CD4-positive, alpha-beta T cell treated with Interleukin-17A for 4 hours (primary cell): ENCODE data around the gene CHMP1A.
A peak's percentile ranks its signal among the peaks of the same experiment; 100 is the strongest.

Experiments used
- DNase-seq: peaks from one replicate; pipeline ENCODE4 v3.0.0-alpha.2; 2020; ENCODE audit warnings: mixed read lengths

The CHMP1A gene

GRCh38 chr16:89623511-89624261 is 33.8 kb downstream of the CHMP1A start:
- no peak for DNase-seq

DNA sequence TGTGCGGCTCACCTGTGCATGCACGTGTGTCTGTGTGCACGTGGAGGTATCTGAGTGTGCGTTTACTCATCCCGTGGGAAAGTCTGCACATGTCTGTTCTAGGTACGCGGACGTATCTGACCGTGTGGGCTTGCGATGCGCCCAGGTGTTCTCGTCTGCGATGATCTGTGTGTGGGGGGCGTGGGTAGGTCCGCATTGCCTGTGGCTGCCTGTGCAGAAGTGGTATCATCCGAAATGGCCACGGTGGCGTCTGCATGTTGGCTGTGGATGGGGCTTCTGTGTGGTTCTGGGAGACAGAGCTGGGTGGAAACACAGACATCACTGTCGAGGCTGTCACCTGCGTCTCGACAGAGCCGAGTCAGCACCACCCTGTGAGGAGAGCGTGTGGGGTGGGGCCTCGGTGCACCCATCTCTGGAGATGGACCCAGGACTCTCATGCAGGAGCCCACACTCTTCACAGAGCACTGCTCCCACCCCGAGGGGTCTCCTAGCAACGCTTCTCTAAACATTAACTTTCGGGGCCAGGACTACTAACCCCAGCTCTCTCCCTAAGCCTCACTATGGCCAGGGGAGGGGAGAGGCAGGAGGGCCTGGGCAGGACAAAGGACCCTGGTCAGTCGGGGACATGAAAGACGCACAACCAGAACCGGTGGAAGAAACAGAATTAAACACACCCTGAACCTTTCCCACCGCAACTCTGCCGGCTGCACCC is 35.7 kb downstream of the CHMP1A start:
- no peak for DNase-seq

- DNase-seq, result no peak
These were observed 36.3 kb downstream of the CHMP1A start for GRCh38 chr16:89621136-89621697.

GRCh38 chr16:89620406-89620841 is 37.1 kb downstream of the CHMP1A start:
- DNase-seq, result no peak

DNA sequence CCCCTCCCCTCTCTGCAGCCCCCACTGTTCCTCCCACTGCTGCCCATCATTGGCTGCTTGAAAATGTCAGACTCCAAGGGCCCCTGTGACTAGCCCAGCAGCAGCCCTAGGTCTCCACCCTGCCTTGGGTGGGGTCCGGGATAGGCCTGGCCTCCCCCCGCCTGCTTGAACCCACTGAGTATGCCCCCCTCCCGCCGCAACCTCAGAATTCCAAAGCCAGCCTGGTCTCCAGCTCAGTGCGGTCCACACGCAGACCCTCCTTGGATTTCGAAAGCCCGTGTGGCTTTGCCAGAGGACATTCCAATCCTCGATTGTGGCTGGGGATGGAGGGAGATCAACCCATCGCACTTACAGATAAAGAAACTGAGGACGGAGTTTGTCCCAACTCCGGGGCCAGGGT is 37.7 kb downstream of the CHMP1A start:
- no peak for DNase-seq

- no peak for DNase-seq
These were observed 39.2 kb downstream of the CHMP1A start for GRCh38 chr16:89618109-89618998.

DNA sequence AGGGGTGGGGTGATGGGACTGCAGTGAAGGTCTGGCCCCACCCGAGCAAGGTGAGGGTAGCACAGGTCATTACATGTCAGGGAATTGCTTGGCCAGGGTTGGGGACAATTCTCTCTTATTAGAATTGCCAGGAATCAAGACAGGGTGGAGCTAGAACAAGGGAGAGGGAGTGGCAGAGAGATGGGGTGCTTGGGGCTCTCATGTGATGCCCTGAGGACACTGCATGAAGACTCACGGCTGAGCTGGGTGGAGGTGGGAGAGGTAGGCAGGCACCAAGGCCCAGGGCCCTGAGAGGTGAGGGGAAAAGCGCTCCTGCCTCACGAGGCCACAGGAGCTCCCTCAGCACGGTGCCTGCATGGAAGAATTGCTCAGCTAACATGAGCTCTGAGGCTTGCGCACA is 40.5 kb downstream of the CHMP1A start:
- DNase-seq, result no peak

DNA sequence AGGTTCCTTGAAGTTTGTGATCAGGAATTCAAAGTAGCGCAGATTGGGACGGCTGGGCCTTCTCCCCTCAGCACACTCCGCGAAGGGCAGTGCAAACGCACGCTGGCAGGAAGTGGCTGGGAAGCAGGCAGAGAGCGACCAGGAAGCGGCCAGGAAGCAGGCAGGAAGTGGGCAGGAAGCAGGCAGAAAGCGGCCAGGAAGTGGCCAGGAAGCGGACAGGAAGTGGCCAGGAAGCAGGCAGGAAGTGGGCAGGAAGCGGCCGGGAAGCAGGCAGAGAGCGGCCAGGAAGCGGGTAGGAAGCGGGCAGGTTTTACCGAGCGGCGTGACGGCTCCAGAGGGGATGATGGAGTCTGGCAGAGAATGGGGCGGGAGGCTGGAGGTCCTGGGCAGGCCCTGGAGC is 40.9 kb downstream of the CHMP1A start:
- peak; percentile 37 for DNase-seq

- no peak for DNase-seq
These were observed 41.9 kb downstream of the CHMP1A start for GRCh38 chr16:89615596-89616090.

DNA sequence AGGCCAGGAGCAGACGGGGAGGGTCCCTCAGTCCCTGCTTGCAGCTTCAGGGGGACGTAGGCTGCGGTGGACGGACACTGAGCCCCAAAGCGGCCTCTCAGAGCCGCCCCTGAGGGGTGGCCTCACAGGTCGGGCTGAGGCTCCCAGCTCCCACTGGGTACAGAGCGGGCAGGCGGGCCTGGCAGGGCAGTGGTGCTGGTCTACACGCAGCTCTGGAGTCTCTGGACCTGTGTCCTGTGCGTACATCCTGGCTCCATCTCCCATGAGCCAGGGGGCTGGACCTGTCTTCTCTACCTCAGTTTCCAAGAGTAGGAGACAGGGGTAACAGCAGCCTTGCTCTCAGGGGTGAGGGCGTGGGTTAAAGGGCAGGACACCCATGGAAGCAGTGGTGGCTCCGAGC is 42.3 kb downstream of the CHMP1A start:
- no peak for DNase-seq

DNA sequence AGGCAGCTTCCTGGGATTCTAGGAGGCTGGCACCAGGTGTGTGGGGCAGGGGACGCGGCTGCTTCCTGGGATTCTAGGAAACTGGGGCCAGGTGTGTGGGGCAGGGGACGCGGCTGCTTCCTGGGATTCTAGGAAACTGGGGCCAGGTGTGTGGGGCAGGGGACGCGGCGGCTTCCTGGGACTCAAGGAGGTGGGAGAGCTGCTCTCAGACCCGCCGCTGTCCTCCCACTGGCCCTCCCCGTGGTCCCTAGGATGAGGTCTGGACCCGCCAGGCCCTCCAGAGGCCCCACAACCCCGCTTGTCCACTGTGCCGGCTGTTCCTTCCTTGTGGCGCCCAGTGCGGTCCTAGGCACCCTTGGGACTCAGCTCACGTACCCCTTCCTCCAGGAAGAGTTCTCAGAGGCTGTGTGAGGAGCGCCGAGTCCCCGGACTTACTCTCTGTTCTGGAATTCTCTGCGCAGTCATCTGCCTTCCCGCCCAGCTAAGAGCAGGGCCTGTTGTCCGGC is 43.5 kb downstream of the CHMP1A start:
- DNase-seq, result no peak

DNA sequence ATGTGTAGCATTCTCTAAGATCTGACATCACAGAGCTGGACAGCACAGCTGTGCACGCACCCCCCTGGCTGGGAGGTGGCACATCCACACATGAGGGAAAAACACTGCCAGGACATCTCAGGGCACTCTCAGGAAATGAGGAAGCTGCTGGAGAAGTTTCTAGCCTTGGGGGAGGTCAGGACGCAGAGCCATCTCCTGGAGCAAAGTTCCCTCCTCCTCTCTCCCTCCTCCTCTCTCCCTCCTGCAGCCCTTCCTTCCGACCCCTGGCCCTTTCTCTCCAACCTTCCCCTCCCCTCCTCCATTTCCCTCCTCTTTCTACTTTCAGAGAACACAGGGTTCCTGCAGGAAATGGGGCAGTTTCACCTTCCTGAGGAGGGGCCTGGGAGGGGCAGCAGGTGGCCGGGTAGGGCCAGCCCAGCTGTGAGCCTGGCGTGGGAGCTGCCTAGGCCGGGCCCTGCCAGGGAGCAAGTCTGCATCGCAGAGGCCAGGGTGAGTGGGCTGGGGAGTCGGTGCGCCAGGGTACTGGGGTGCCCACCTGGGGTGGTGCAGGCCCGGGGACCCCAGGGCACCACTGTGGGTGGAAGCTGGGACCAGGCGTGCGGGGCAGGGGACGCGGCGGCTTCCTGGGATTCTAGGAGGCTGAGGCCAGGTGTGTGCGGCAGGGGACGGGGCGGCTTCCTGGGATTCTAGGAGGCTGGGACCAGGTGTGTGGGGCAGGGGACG is 44.1 kb downstream of the CHMP1A start, which contains the start of gene DPEP1:
Gene DPEP1 (plus strand): TSS at position 412 of the 723 bp plus-strand sequence. CDS start 16,769 bp downstream, outside the sequence.
- DNase-seq, result no peak

- no peak for DNase-seq
These were observed 44.9 kb downstream of the CHMP1A start for GRCh38 chr16:89612415-89613166.

- no peak for DNase-seq
These were observed 47.4 kb downstream of the CHMP1A start for GRCh38 chr16:89610108-89610453.

GRCh38 chr16:89607937-89608740 is 49.4 kb downstream of the CHMP1A start:
- no peak for DNase-seq

DNA sequence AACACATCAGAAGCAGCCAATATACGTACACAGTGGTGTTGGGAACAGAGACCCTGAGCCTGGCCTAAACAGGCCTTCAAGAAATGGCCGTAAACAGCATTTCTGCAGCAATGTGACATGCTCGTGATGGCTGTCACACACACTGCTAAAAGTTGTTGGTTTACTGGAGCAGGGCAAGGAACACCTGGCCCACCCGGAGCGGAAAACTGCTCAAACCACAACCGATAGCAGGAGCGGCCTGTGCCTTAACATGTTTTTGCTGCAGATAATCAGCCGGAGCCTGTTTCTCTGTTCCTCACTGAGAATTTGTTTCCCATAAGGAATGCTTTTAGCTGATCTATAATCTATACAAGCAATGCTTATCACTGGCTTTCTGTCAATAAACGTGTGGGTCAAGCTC is 50.1 kb downstream of the CHMP1A start:
- DNase-seq, result no peak

GRCh38 chr16:89606006-89606405 is 51.5 kb downstream of the CHMP1A start:
- DNase-seq, result no peak

DNA sequence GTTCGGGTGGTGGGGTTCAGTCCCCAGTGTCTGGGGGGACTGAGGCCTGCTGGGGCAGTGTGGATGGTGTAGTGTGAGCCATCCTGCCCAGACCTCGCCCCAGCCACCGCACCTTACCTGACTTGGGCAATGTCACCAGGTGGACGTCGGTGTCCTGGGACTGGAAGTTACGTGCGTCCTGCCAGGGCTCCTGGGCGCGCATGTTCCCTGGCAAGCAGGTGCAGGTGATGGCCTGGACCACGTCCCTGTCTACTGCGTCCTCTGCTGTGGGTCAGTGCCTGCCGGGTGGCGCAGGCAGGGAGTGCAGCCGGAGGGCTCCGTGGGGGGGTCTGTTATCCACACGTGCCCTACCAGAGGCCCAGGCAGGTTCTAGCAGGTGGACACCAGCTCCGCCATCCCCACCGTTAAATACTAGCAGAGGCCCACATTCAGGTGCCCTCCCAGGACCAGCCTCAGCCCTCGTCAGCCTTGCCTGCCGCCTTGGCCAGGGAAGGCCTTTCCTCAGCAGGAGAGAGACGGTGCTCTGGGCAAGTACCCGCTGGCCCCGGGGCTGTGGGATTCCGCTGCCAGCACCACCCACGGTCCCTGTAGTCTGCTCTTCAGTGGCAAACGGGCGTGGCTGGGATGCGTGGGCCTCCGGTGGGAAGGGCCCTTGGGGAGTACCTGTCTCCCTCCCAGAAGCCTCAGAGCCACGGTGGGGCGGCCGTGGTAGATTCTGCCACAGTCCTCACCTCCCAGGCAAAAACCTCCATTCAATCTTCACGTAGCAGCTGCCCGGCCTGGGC is 52.1 kb downstream of the CHMP1A start:
- no peak for DNase-seq

- DNase-seq, result no peak
These were observed 52.7 kb downstream of the CHMP1A start for GRCh38 chr16:89604764-89605163.
